Breast epithelium (tissue), 3 donors: ENCODE measurements around the gene XCL2.

Experiments used
- CTCF ChIP-seq, 3 donors: fragments of 450-650 bp; IDR thresholded peaks; one replicate each; pipeline ENCODE4 v1.5.1; 2016 to 2017; ENCODE audit warnings: antibody characterized with exemption in 3 of 3, mild to moderate bottlenecking in 3 of 3, moderate library complexity in 3 of 3
- POLR2A ChIP-seq: fragments of 450-650 bp; IDR thresholded peaks from one replicate; pipeline ENCODE4 v1.6.1; 2016; ENCODE audit warnings: antibody characterized with exemption, mild to moderate bottlenecking, moderate library complexity

GRCh38 chr1:168567568-168567967 is 23.8 kb upstream of the XCL2 start:
- TF ChIP-seq CTCF (IDR thresholded peaks at IDR 0.05) (no peak), POLR2A (no peak)
